Keratinocyte (primary cell): Measurements from ENCODE around the gene C9orf153. TPM values are rescaled to one million over a fixed set of nuclear protein-coding genes. Genes with fewer than 3 reads are reported as not detected.

Source experiments
- DNase-seq: peaks from one replicate; pipeline ENCODE4 v3.0.0-alpha.2; 2011; ENCODE audit warnings: low read depth, missing footprints, low spot score
- FAIRE-seq: peaks from 2 replicates; lab custom pipeline; 2011; peaks lifted over from hg19 to GRCh38; lab: Jason Lieb, UNC
- H2AFZ ChIP-seq: 2 replicates; pipeline ENCODE4 v1.6.0; 2012; ENCODE audit warnings: low read length, control low read depth, inconsistent platforms; ENCODE audit not compliant: control insufficient read depth
- H3K27ac ChIP-seq: 2 replicates; pipeline ENCODE4 v1.5.1; 2011; ENCODE audit warnings: low read length; ENCODE audit not compliant: control insufficient read depth, insufficient read depth
- H3K27me3 ChIP-seq: 3 replicates; pipeline ENCODE4 v1.6.0; 2011; ENCODE audit warnings: low read length; ENCODE audit not compliant: control insufficient read depth, insufficient read depth; ENCODE audit errors: extremely low read depth
- H3K36me3 ChIP-seq, 2 experiments: 2 replicates in 1 of 2; 3 replicates in 1 of 2; pipeline ENCODE4 v1.5.1; 2011; ENCODE audit warnings: low read length in 2 of 2, mild to moderate bottlenecking in 1 of 2; ENCODE audit not compliant: control insufficient read depth in 2 of 2, insufficient read depth in 2 of 2; ENCODE audit errors: extremely low read depth in 1 of 2
- H3K4me1 ChIP-seq: 3 replicates; pipeline ENCODE4 v1.5.1; 2011; ENCODE audit warnings: low read length; ENCODE audit not compliant: control insufficient read depth, insufficient read depth; ENCODE audit errors: extremely low read depth
- H3K4me2 ChIP-seq: 3 replicates; pipeline ENCODE4 v1.6.0; 2011; ENCODE audit warnings: low read depth, low read length; ENCODE audit not compliant: control insufficient read depth, insufficient read depth; ENCODE audit errors: extremely low read depth
- H3K4me3 ChIP-seq, 3 experiments: fragments of 200-600 bp in 1 of 3; sonication (generic) in 1 of 3; 2 replicates in 2 of 3; 3 replicates in 1 of 3; pipeline ENCODE4 v1.5.1; 2011 to 2016; ENCODE audit warnings: low read length in 3 of 3, mild to moderate bottlenecking in 3 of 3, control low read depth in 2 of 3, inconsistent platforms in 1 of 3, low read depth in 1 of 3, mixed read lengths in 1 of 3, mixed run types in 1 of 3, moderate library complexity in 1 of 3; ENCODE audit not compliant: control insufficient read depth in 2 of 3, insufficient read depth in 2 of 3; ENCODE audit errors: extremely low read depth in 1 of 3
- H3K79me2 ChIP-seq: 2 replicates; pipeline ENCODE4 v1.6.0; 2012; ENCODE audit warnings: low read length; ENCODE audit not compliant: control insufficient read depth, insufficient read depth
- H3K9ac ChIP-seq: 3 replicates; pipeline ENCODE4 v1.6.0; 2011; ENCODE audit warnings: low read length; ENCODE audit not compliant: control insufficient read depth, insufficient read depth; ENCODE audit errors: extremely low read depth
- H3K9me1 ChIP-seq: 3 replicates; pipeline ENCODE4 v1.6.0; 2011; ENCODE audit warnings: low read length; ENCODE audit not compliant: control insufficient read depth, insufficient read depth; ENCODE audit errors: extremely low read depth
- H3K9me3 ChIP-seq: 2 replicates; pipeline ENCODE4 v1.5.1; 2012; ENCODE audit warnings: low read depth, low read length; ENCODE audit not compliant: control insufficient read depth
- H4K20me1 ChIP-seq: 3 replicates; pipeline ENCODE4 v1.6.0; 2011; ENCODE audit warnings: low read length; ENCODE audit not compliant: control insufficient read depth, insufficient read depth; ENCODE audit errors: extremely low read depth
- EZH2 ChIP-seq: IDR thresholded peaks from one replicate; pipeline ENCODE4 v1.6.1; 2012; ENCODE audit warnings: inconsistent platforms, mild to moderate bottlenecking, low read length, moderate library complexity
- dilution Hi-C: fragments of 300-500 bp; cut with MboI; formaldehyde crosslinking; loops from one replicate; pipeline ENCODE4 v1.7.0; 2020; ENCODE audit warnings: low sequenced_read_pairs; ENCODE audit not compliant: extremely low pct_ligation_motif_present
- polyA plus RNA-seq, 5 experiments: library from polyadenylated mRNA; depleted of rRNA in 3 of 5; stranded (reverse) in 3 of 5; stranded (forward) in 1 of 5; unstranded in 1 of 5; fragments of >200 nt; gene quantifications; 1 replicate in 1 of 5; 2 replicates in 3 of 5; 3 replicates in 1 of 5; pipeline versions ENCODE4 v1.2.1 to v1.2.3, GENCODE V29; 2011 to 2012; ENCODE audit warnings: missing spikeins in 2 of 5, low read depth in 1 of 5, low replicate concordance in 1 of 5
- TF ChIP-seq, protein P1 (sequence below), 3 experiments: IDR thresholded peaks in 1 of 3; conservative IDR thresholded peaks in 1 of 3; optimal IDR thresholded peaks in 1 of 3; 2 replicates in 2 of 3; 3 replicates in 1 of 3; pipeline versions ENCODE3 to v1.5.1; 2011; ENCODE audit warnings: low read length in 3 of 3, mild to moderate bottlenecking in 3 of 3, moderate library complexity in 2 of 3, control low read depth in 1 of 3, inconsistent platforms in 1 of 3; ENCODE audit not compliant: insufficient read depth in 2 of 3; ENCODE audit errors: extremely low read depth in 1 of 3

The C9orf153 gene
- polyA plus RNA-seq, 1 donor (not counting 4 experiments of a cell fraction or from before 2014, with no cell fraction given) = not detected

DNA sequence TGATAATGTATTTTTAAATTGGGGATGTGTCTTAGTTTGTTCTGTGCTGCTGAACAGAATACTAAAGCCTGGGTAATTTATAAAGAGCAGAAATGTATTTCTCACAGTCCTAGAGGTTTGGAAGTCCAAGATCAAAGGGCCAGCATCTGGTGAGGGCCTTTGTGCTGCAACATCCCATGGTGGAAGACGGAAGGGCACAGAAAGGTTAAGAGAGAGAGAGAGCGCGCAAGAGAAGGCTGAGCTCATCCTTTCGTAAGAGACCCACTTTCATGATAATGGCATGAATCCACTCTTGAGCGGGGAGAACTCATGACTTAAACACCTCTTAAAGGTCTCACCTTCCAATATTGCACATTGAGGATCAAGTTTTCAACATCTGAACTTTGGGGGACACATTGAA lies 81.0 kb downstream of the C9orf153 start:
- no peak for TF ChIP-seq EZH2
- TF ChIP-seq, protein P1, sequence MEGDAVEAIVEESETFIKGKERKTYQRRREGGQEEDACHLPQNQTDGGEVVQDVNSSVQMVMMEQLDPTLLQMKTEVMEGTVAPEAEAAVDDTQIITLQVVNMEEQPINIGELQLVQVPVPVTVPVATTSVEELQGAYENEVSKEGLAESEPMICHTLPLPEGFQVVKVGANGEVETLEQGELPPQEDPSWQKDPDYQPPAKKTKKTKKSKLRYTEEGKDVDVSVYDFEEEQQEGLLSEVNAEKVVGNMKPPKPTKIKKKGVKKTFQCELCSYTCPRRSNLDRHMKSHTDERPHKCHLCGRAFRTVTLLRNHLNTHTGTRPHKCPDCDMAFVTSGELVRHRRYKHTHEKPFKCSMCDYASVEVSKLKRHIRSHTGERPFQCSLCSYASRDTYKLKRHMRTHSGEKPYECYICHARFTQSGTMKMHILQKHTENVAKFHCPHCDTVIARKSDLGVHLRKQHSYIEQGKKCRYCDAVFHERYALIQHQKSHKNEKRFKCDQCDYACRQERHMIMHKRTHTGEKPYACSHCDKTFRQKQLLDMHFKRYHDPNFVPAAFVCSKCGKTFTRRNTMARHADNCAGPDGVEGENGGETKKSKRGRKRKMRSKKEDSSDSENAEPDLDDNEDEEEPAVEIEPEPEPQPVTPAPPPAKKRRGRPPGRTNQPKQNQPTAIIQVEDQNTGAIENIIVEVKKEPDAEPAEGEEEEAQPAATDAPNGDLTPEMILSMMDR (optimal IDR thresholded peaks at IDR 0.05 in 1 of 3, IDR thresholded peaks at IDR 0.05 in 1 of 3, conservative IDR thresholded peaks at IDR 0.05 in 1 of 3; ENCODE audit: extremely low read depth in 1 of 3, insufficient read depth in 2 of 3, low read length in 3 of 3) = no peak

DNA sequence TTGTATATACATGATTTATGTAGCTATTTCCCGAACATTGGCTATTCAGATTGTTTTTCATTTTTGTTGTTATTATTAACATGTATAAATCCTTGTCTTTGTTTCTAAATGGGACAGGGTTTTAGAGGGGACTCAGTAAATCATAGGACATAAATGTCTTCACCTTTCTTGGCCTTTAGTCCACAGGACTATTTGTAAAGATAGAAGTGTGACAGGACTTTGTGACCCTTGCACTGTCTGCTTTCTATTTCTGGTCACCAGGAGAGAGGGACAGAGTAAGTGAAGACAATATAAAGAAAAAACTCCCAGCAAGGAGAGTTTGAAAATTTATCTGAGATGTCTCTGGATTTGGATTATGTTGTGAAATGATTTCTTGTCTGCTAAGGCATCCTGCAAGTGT lies 81.5 kb downstream of the C9orf153 start:
- Histone ChIP-seq H3K4me2 (no peak overlapping the region), H3K4me3 (no peak overlapping the region), H3K9ac (no peak overlapping the region), H4K20me1 (no peaks in the 10 kb centered on the region), H3K36me3 (no peaks in the 10 kb centered on the region), H3K27ac (no peak overlapping the region), H3K79me2 (no peaks in the 10 kb centered on the region), H3K9me1 (no peaks in the 10 kb centered on the region), H2AFZ (no peak overlapping the region), H3K27me3 (no peaks in the 10 kb centered on the region), H3K4me1 (no peaks in the 10 kb centered on the region), H3K9me3 (no peaks in the 10 kb centered on the region)
- no peak for TF ChIP-seq EZH2
- TF ChIP-seq, protein P1 (optimal IDR thresholded peaks at IDR 0.05 in 1 of 3, IDR thresholded peaks at IDR 0.05 in 1 of 3, conservative IDR thresholded peaks at IDR 0.05 in 1 of 3; ENCODE audit: extremely low read depth in 1 of 3, insufficient read depth in 2 of 3, low read length in 3 of 3) = no peak
- dilution Hi-C loops = no loop called here
- FAIRE-seq (no peak), DNase-seq (no peak)

More for the DNA sequence above, 81.0 kb downstream of the C9orf153 start:
- no peaks in the 10 kb centered on the region for H3K36me3 ChIP-seq
- no peaks in the 10 kb centered on the region for H4K20me1 ChIP-seq
- H3K27ac ChIP-seq = no peak overlapping the region
- H3K9me1 ChIP-seq = no peaks in the 10 kb centered on the region
- dilution Hi-C loops = no loop called here
- no peak for FAIRE-seq
- H3K9ac ChIP-seq = no peak overlapping the region
- no peaks in the 10 kb centered on the region for H3K9me3 ChIP-seq
- H3K4me2 ChIP-seq = no peak overlapping the region
- no peaks in the 10 kb centered on the region for H3K27me3 ChIP-seq
- H3K79me2 ChIP-seq = no peaks in the 10 kb centered on the region
- H3K4me3 ChIP-seq = no peak overlapping the region
- DNase-seq = no peak
- H3K4me1 ChIP-seq = no peaks in the 10 kb centered on the region
- H2AFZ ChIP-seq = no peak overlapping the region
